IMR-90 (cell line): ENCODE measurements around the gene TMEM38B. TPM values are rescaled to one million over a fixed set of nuclear protein-coding genes. Genes with fewer than 3 reads are reported as not detected.

Experiments used
- ATAC-seq: fragments of 200-7000 bp; cut with Tn5 transposase; 2 replicates; pipeline ENCODE4 v1.9.1; 2020; ENCODE audit warnings: low read depth, mild to moderate bottlenecking, moderate library complexity
- BruUV-seq: library from RNA; stranded (reverse); fragments of 400-500 nt; replicated peaks from 2 replicates; lab custom pipeline; 2021; lab: Mats Ljungman, UMichigan
- CTCF ChIA-PET: fragments of 300-600 bp; formaldehyde crosslinking; extraction: SDS; loops from one replicate; lab custom pipeline; 2021; ENCODE audit warnings: antibody characterized with exemption; lab: Yijun Ruan, JAX
- POLR2A ChIA-PET: fragments of 300-600 bp; sonication (Branson Sonifier 250); formaldehyde crosslinking; loops from one replicate; lab custom pipeline; 2022; ENCODE audit warnings: antibody characterized with exemption; ENCODE audit not compliant: unreplicated experiment; lab: Charles Lee
- DNase-seq: peaks from one replicate; pipeline ENCODE4 v3.0.0; 2013
- H2AFZ ChIP-seq: replicated peaks from 2 replicates; pipeline ENCODE3; 2013; ENCODE audit warnings: low read length, mild to moderate bottlenecking; ENCODE audit not compliant: poor library complexity
- H2AK5ac ChIP-seq: 2 replicates; pipeline ENCODE4 v1.6.1; 2013; ENCODE audit warnings: low read depth, low read length, inconsistent platforms
- H2AK9ac ChIP-seq: replicated peaks from 2 replicates; pipeline ENCODE3; 2013; ENCODE audit warnings: mild to moderate bottlenecking, low read depth, low read length, moderate library complexity; ENCODE audit not compliant: poor library complexity
- H2BK120ac ChIP-seq: 2 replicates; pipeline ENCODE4 v1.6.1; 2013; ENCODE audit warnings: low read depth, low read length, inconsistent platforms
- H2BK15ac ChIP-seq: 3 replicates; pipeline ENCODE4 v1.6.1; 2013; ENCODE audit warnings: low read depth, low read length, inconsistent platforms
- H2BK20ac ChIP-seq: 2 replicates; pipeline ENCODE4 v1.6.1; 2013; ENCODE audit warnings: low read depth, mild to moderate bottlenecking, inconsistent platforms, low read length, moderate library complexity
- H2BK5ac ChIP-seq: 2 replicates; pipeline ENCODE4 v1.6.1; 2013; ENCODE audit warnings: mild to moderate bottlenecking, low read depth, low read length, inconsistent platforms; ENCODE audit not compliant: poor library complexity, severe bottlenecking
- H3K14ac ChIP-seq: replicated peaks from 2 replicates; pipeline ENCODE4 v1.6.1; 2013; ENCODE audit warnings: low read depth, low read length, inconsistent platforms
- H3K18ac ChIP-seq: 2 replicates; pipeline ENCODE4 v1.6.1; 2013; ENCODE audit warnings: low read depth, low read length, control low read depth
- H3K23ac ChIP-seq: 2 replicates; pipeline ENCODE4 v1.6.1; 2013; ENCODE audit warnings: low read depth, low read length, inconsistent platforms
- H3K27ac ChIP-seq: 2 replicates; pipeline ENCODE4 v1.5.1; 2013; ENCODE audit warnings: mild to moderate bottlenecking, control low read depth, low read length; ENCODE audit not compliant: insufficient read depth
- H3K27me3 ChIP-seq: 2 replicates; pipeline ENCODE4 v1.6.1; 2013; ENCODE audit warnings: low read length; ENCODE audit not compliant: control insufficient read depth, insufficient read depth
- H3K36me3 ChIP-seq: 2 replicates; pipeline ENCODE4 v1.6.1; 2013; ENCODE audit warnings: low read length, mixed read lengths; ENCODE audit not compliant: control insufficient read depth, insufficient read depth
- H3K4ac ChIP-seq: 2 replicates; pipeline ENCODE4 v1.6.1; 2013; ENCODE audit warnings: low read depth, low read length, inconsistent platforms
- H3K4me1 ChIP-seq: 2 replicates; pipeline ENCODE4 v1.6.1; 2013; ENCODE audit warnings: low read length, mixed read lengths; ENCODE audit not compliant: control insufficient read depth, insufficient read depth
- H3K4me2 ChIP-seq: 2 replicates; pipeline ENCODE4 v1.6.1; 2013; ENCODE audit warnings: low read depth, mild to moderate bottlenecking, control low read depth, low read length, moderate library complexity
- H3K4me3 ChIP-seq: 2 replicates; pipeline ENCODE4 v1.5.1; 2013; ENCODE audit warnings: low read depth, mild to moderate bottlenecking, control low read depth, low read length, moderate library complexity; ENCODE audit not compliant: insufficient read depth
- H3K56ac ChIP-seq: 2 replicates; pipeline ENCODE4 v1.6.1; 2013; ENCODE audit warnings: low read length, inconsistent platforms; ENCODE audit not compliant: insufficient read depth; ENCODE audit errors: extremely low read depth
- H3K79me1 ChIP-seq, 2 experiments: 2 replicates each; pipeline ENCODE4 v1.6.1; 2013; ENCODE audit warnings: low read length in 2 of 2, inconsistent platforms in 1 of 2, low read depth in 1 of 2
- H3K9ac ChIP-seq: 2 replicates; pipeline ENCODE4 v1.6.1; 2013; ENCODE audit warnings: low read depth, low read length, control low read depth
- H3K9me1 ChIP-seq: 2 replicates; pipeline ENCODE4 v1.6.1; 2013; ENCODE audit warnings: low read length, inconsistent platforms; ENCODE audit not compliant: insufficient read depth
- H3K9me3 ChIP-seq: 2 replicates; pipeline ENCODE4 v1.6.1; 2013; ENCODE audit warnings: low read length; ENCODE audit not compliant: control insufficient read depth, insufficient read depth
- H4K20me1 ChIP-seq: 2 replicates; pipeline ENCODE4 v1.6.1; 2013; ENCODE audit warnings: low read length, inconsistent platforms; ENCODE audit not compliant: insufficient read depth
- H4K5ac ChIP-seq: 2 replicates; pipeline ENCODE4 v1.6.1; 2013; ENCODE audit warnings: mild to moderate bottlenecking, low read depth, low read length, control low read depth
- H4K8ac ChIP-seq, 2 experiments: 2 replicates each; pipeline ENCODE4 v1.6.1; 2013; ENCODE audit warnings: low read depth in 2 of 2, low read length in 2 of 2, control low read depth in 1 of 2, inconsistent platforms in 1 of 2
- H4K91ac ChIP-seq: 2 replicates; pipeline ENCODE4 v1.6.1; 2013; ENCODE audit warnings: low read depth, low read length, inconsistent platforms; ENCODE audit not compliant: insufficient read depth
- CTCF ChIP-seq: conservative IDR thresholded peaks from 2 replicates; pipeline ENCODE4 v1.5.1; 2012; ENCODE audit warnings: mild to moderate bottlenecking, low read depth, low read length, improper control_type of control experiment
- ELK1 ChIP-seq: fragments of 150-350 bp; IDR thresholded peaks from 2 replicates; pipeline ENCODE4 v1.6.1; 2016; ENCODE audit warnings: low read depth, mild to moderate bottlenecking, low read length, moderate library complexity, borderline replicate concordance
- MAZ ChIP-seq: IDR thresholded peaks from 2 replicates; pipeline ENCODE4 v1.6.1; 2012; ENCODE audit warnings: low read depth, mild to moderate bottlenecking, low read length, improper control_type of control experiment, moderate library complexity, borderline replicate concordance
- MXI1 ChIP-seq: IDR thresholded peaks from 2 replicates; pipeline ENCODE4 v1.6.1; 2012; ENCODE audit warnings: low read depth, mild to moderate bottlenecking, low read length, moderate library complexity, borderline replicate concordance
- WGBS, 2 experiments: methylation state at CpG; one replicate each; pipeline versions ENCODE4 v1.1.5 to v1.1.7; 2013; ENCODE audit warnings: missing lambda C conversion rate in 2 of 2; ENCODE audit not compliant: insufficient read length in 1 of 2; ENCODE audit errors: extremely low coverage in 2 of 2; 5-methylcytosine and 5-hydroxymethylcytosine counted together
- dilution Hi-C: fragments of 300-500 bp; cut with HindIII; formaldehyde crosslinking; loops from one replicate; pipeline ENCODE4 v1.14.3; 2018; ENCODE audit warnings: low sequenced_read_pairs; ENCODE audit not compliant: unreplicated experiment
- in situ Hi-C: fragments of 300-500 bp; cut with MboI; formaldehyde crosslinking; loops from 3 replicates; pipeline ENCODE4 v1.14.3; 2019; ENCODE audit warnings: low sequenced_read_pairs, inconsistent platforms, mixed read lengths
- intact Hi-C: fragments of 100-400 bp; cut with micrococcal nuclease; formaldehyde crosslinking; loops from 2 replicates; pipeline ENCODE4 v1.10.0; 2022
- polyA plus RNA-seq, 3 experiments: library from polyadenylated mRNA; depleted of rRNA; stranded (reverse); fragments of >200 nt; gene quantifications; 2 replicates each; pipeline ENCODE4 v1.2.3, GENCODE V29; 2012; ENCODE audit warnings: low replicate concordance in 1 of 3
- total RNA-seq: library from RNA; depleted of rRNA; stranded (reverse); fragments of >200 nt; gene quantifications from 2 replicates; pipeline ENCODE4 v1.2.3, GENCODE V29; 2012

TMEM38B gene
- total and polyA plus RNA-seq, 2 of the 4 experiments (the other 2 are of a cell fraction): 3.3 to 11.5 TPM

- no peak for DNase-seq
- POLR2A ChIA-PET: no interaction called here
- Histone ChIP-seq H3K23ac (no peak overlapping the region), H3K4ac (no peak overlapping the region), H3K56ac (no peak overlapping the region), H4K5ac (no peak overlapping the region), H2AK5ac (no peak overlapping the region), H3K4me2 (no peak overlapping the region), H4K20me1 (no peaks in the 10 kb centered on the region), H2AK9ac (no peak overlapping the region), H3K14ac (no peak overlapping the region), H2BK5ac (no peak overlapping the region), H3K9ac (no peak overlapping the region), H3K4me1 (no peaks in the 10 kb centered on the region), H3K27me3 (peaks cover 7% of the 10 kb centered on the region), H3K4me3 (no peak overlapping the region), H3K9me3 (no peaks in the 10 kb centered on the region), H3K9me1 (no peaks in the 10 kb centered on the region), H4K91ac (no peak overlapping the region), H2BK20ac (no peak overlapping the region), H2BK120ac (no peak overlapping the region), H3K18ac (no peak overlapping the region), H3K36me3 (no peaks in the 10 kb centered on the region), H4K8ac (no peak overlapping the region), H3K79me1 (no peaks in the 10 kb centered on the region), H2BK15ac (no peak overlapping the region), H2AFZ (no peak overlapping the region), H3K27ac (no peak overlapping the region)
- in situ Hi-C loops (no loop called here), dilution Hi-C loops (no loop called here), intact Hi-C loops (no loop called here)
- WGBS, 2 experiments: no CpG with 5 or more reads among the region's 1 CpG
- ATAC-seq: no peak
- TF ChIP-seq ELK1: no peak
- no peak for TF ChIP-seq MXI1
- no peak for TF ChIP-seq CTCF
- no peak for TF ChIP-seq MAZ
- CTCF ChIA-PET: no interaction called here
- no TSS peak for BruUV-seq
These were observed 15.6 kb upstream of the TMEM38B start for GRCh38 chr9:105678781-105679180.
